ENCODE results near the gene TMEM182. TPM values are rescaled to one million over a fixed set of nuclear protein-coding genes. Genes with fewer than 3 reads are reported as not detected.
A peak's percentile ranks its signal among the peaks of the same experiment; 100 is the strongest.

The TMEM182 gene, protein sequence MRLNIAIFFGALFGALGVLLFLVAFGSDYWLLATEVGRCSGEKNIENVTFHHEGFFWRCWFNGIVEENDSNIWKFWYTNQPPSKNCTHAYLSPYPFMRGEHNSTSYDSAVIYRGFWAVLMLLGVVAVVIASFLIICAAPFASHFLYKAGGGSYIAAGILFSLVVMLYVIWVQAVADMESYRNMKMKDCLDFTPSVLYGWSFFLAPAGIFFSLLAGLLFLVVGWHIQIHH
- total RNA-seq, result 1 to 10 TPM; 1.8 to 2.9 TPM
- total RNA-seq, result 1.3 to 2.1 reads per million in 2 donors

DNA sequence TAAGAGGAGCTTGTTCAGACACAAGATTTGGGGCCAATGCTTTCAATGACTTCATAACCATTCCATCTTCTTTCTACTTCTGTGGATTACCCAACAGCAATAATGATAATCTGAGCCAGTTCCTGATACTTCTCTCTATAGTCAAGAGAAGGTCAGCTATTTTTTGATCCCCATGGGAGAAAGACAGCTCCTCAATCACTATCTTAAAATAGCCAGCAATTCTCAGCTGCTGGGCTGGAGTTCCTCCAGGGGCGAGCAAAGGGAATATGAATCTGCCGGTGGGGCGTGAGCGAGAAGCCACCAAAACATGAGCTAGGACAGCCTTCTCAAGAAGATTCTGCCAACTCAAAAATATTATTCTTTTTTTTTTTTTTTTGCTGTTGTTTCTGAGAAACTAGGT lies at the start of gene TMEM182:
TMEM182 (plus strand) TSS at position 269 of the 400 bp plus-strand sequence. CDS start 187 bp downstream, outside the sequence.
- ATAC-seq (no peak), DNase-seq (no peak)
- no peaks in the 10 kb centered on the region for H3K36me3 Mint-ChIP-seq (ENCODE audit: low read depth)
- no peak within 1 kb of the TSS for H3K27ac Mint-ChIP-seq
- H3K27me3 Mint-ChIP-seq, result no peaks in the 10 kb centered on the region
- no peaks in the 10 kb centered on the region for H3K9me3 ChIP-seq (ENCODE audit: control insufficient read depth, low read length, poor library complexity, severe bottlenecking)
- no peak within 1 kb of the TSS for H3K4me3 Mint-ChIP-seq
- H3K4me1 Mint-ChIP-seq, result peaks cover 3% of the 10 kb centered on the region

DNA sequence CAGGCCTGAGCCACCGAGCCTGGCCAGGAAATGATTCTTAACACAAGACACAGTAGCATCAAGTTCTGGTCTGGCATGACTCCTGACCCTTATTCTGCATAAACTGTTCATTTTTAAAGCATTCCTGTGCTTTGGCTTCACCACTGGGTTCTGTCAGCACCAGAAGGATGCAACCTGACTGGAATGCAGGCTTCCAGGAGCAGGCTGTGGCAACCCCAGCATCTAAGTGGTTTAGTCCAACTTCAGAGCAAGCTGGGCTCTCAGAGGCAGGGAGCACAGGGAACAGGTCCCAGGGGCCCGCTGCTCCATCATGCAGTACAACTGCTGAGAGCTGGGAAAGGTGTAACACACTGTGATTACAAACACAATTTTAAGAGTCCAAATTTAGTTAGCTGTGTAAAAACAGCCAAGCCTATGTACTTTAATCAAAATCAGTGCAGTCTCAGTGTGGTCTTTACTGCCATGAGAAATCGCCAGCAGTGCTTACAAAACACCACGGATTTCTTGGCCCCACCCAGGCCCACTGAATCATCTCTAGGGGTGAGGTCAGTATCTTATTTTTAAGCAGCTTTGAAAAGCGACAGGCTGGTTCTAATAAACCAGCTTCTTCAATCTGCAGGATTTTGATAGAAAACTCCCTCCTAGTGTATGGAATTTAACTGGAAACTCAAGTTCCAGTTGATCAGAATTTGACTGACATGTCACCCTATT lies 44.4 kb upstream of the TMEM182 start:
- Mint-ChIP-seq H3K27me3 (no peaks in the 10 kb centered on the region), H3K36me3 (ENCODE audit: low read depth) (peaks cover 25% of the 10 kb centered on the region), H3K27ac (no peak overlapping the region), H3K4me3 (no peak overlapping the region), H3K4me1 (peaks cover 5% of the 10 kb centered on the region)
- ATAC-seq (no peak), DNase-seq (no peak)
- no peaks in the 10 kb centered on the region for H3K9me3 ChIP-seq (ENCODE audit: control insufficient read depth, low read length, poor library complexity, severe bottlenecking)

DNA sequence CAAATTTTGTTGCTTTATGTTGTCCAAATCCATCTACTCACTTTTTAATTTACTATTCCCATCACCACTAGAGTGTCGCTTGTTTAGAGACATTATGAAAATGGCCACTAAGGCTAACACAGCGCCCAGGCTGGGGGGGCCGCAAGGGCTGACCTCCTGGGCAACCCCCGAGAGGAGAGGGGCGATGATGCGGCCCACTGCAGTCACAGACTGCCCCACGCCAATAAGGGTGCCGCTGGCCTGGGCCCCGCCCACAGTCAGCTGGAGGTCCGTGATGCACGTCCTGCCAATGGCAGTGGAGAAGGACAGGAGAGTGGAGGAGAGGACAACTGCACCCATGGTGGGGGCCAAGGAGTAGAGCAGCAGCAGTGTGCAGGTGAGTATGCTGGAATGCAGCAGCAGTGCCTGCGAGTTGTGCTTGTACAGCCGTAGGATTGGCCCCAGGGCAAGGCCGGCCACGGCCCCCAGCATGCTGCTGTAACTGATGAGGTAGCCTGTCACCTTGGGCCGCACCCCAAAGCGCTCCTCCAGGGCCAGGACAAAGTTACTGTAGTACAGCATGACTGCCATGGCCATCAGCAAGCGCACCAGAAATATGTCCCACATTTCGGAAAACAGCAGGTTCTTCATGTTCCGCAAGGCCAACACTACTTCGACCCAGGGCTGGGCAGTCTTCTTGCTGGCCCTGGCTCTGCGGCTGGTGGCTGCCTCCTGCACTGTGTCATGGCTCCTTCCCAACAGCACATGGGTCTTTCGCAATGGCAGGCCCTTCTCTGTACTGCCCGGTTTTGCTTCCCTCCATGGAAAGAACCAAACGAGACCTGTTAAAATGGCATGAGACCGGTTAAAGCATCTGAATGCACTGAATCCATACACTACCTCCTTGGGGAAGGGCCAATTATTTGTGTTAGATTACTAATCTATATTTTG lies 43.2 kb upstream of the TMEM182 start:
- Mint-ChIP-seq H3K4me3 (no peak overlapping the region), H3K4me1 (peaks cover 5% of the 10 kb centered on the region), H3K27ac (no peak overlapping the region), H3K27me3 (no peaks in the 10 kb centered on the region), H3K36me3 (ENCODE audit: low read depth) (peaks cover 25% of the 10 kb centered on the region)
- no peaks in the 10 kb centered on the region for H3K9me3 ChIP-seq (ENCODE audit: control insufficient read depth, low read length, poor library complexity, severe bottlenecking)
- DNase-seq, result no peak
- ATAC-seq, result no peak

DNA sequence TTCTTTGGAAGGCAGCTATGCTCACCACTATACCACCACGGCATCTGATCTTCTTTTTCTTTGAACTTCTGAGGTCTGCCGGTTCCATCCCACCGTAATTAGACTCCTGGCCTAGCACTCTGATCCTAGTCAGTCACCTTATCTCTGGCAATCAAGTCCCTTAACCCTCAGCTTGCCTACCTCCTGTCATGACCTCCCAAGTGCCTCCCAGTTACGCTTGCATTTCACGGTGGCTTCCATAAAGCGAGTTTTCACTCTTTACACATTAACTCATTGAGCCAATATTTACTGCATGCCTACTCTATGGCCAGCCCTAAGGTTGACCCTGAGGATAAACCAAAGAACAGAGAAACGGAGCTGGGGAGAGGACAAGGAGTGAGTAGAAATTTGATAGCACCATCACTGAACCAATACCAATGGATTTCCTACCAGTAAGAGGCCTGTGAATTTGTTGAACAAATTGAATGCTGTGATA lies 37.8 kb upstream of the TMEM182 start:
- DNase-seq (no peak), ATAC-seq (no peak)
- H3K4me3 Mint-ChIP-seq, result no peak overlapping the region
- H3K4me1 Mint-ChIP-seq, result peaks cover 2% of the 10 kb centered on the region
- no peak overlapping the region for H3K27ac Mint-ChIP-seq
- no peaks in the 10 kb centered on the region for H3K9me3 ChIP-seq (ENCODE audit: control insufficient read depth, low read length, poor library complexity, severe bottlenecking)
- peaks cover 24% of the 10 kb centered on the region for H3K36me3 Mint-ChIP-seq (ENCODE audit: low read depth)
- H3K27me3 Mint-ChIP-seq, result no peaks in the 10 kb centered on the region

DNA sequence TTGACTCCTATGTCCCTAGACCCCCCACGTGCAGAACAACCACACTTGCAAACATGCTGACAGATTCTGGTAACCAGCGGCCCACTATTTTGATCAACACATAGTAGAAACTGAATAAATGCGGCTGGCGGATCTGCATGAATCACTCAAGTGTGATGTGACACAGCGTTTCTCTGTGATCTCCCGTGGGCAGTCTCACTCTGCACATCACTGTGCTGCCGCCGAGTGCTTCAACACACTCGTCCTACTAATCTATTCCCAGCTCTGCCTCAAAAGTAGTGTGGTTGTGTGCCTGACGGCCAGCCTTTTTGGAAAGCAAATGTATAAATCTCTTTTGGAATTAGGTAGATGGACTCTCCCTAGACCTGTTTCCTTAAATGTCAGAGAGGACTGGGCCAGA lies 37.3 kb upstream of the TMEM182 start:
- DNase-seq (no peak), ATAC-seq (no peak)
- H3K4me1 Mint-ChIP-seq, result peaks cover 2% of the 10 kb centered on the region
- H3K27ac Mint-ChIP-seq, result no peak overlapping the region
- H3K4me3 Mint-ChIP-seq, result no peak overlapping the region
- no peaks in the 10 kb centered on the region for H3K9me3 ChIP-seq (ENCODE audit: control insufficient read depth, low read length, poor library complexity, severe bottlenecking)
- H3K36me3 Mint-ChIP-seq (ENCODE audit: low read depth), result peaks cover 21% of the 10 kb centered on the region
- H3K27me3 Mint-ChIP-seq, result no peaks in the 10 kb centered on the region

DNA sequence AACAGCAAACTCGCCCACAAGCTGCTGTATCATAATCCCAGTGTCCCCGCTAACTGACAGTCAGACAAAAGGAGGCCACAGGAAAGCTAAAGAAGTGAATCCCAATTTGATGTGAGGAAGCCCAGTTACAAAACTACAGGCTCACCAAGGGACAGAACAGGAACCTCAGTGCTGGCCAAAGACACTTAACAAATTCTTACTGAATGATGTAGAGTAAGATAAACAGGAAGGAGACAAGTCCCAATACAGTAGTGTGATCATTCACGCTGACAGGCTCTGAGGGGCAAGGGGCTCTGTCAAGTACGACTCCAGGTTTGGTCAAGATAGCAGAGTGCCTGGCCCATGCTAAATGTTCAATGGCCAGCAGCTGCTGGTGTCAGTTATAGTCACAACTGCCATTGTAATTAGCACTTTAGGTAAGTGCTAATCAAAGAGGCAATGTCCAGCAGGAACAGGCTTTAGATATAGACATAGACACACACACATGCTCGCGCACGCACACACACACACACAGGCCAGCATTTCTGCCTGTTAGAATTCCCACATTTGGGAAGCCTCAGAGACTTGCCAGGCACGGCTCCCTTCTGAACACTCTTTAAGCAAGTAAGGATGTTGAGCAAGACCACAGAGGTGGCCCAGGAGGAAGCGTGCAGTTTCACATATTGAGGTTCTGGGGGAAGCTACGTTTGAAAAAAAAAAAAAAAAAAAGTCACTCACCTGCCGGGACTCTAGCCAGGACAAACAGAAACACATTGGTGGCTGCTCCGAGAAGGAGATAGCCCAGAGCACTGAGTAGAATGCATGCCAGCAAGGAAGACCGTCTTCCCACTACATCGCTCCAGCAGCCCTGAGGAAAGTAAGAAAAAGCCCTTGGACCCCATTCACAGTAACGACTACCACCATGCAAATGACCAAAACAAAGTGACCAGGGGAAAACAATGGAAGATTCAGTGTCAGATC lies 35.4 kb upstream of the TMEM182 start:
- Mint-ChIP-seq H3K4me3 (no peak overlapping the region), H3K4me1 (peaks cover 2% of the 10 kb centered on the region), H3K27ac (peak overlapping the region; percentile 61), H3K36me3 (ENCODE audit: low read depth) (peaks cover 15% of the 10 kb centered on the region), H3K27me3 (no peaks in the 10 kb centered on the region)
- no peak for ATAC-seq
- H3K9me3 ChIP-seq (ENCODE audit: control insufficient read depth, low read length, poor library complexity, severe bottlenecking), result no peaks in the 10 kb centered on the region
- no peak for DNase-seq

DNA sequence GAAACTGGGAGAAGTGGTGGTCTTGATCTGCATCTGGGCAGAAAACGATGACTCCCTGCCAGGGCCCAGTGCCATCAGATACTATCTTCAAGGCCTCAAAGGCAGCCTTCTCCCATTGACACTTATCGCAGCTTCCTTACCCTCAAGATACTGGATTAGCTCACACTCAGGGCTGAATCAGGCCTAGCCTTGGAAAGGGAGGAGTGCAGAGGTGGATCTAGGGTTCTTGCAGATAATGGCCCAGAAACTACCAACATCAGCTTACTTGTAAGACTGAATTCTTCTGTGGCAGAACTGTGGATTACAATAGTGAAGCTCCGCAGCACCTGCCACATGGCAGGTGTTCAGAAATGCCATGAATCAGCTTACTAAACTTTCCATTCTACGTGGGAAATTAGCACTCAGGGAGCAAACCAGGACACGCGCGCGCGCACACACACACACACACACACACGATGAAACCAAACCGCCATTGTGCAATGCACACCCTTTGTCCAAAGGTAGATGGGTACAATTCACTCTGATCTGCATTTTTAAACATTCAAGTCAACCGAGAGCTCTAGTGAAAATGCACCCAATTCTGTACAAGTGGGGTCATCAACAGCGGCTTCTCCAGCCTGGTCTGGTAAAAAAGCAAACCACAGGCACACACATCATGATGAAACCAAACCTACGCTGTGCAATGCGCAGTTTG lies 26.3 kb upstream of the TMEM182 start:
- no peaks in the 10 kb centered on the region for H3K9me3 ChIP-seq (ENCODE audit: control insufficient read depth, low read length, poor library complexity, severe bottlenecking)
- no peaks in the 10 kb centered on the region for H3K27me3 Mint-ChIP-seq
- DNase-seq (no peak), ATAC-seq (no peak)
- peaks cover 26% of the 10 kb centered on the region for H3K4me1 Mint-ChIP-seq
- H3K4me3 Mint-ChIP-seq, result peak overlapping the region; percentile 93
- H3K27ac Mint-ChIP-seq, result peak overlapping the region; percentile 83
- H3K36me3 Mint-ChIP-seq (ENCODE audit: low read depth), result peaks cover 2% of the 10 kb centered on the region

DNA sequence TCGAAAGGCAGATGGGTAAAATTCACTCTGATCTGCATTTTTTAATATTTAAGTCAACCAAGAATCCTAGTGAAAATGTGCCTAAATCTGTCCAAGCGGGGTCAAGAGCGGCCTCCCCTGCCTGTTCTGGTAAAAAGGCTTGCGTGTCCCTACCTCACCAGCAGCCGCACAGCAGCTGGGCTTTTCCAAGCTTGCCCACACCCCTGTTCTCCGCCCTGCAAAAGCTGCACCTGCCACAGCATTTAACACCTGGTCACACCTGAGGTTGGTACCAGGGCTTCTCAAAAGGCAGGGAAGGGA lies 25.8 kb upstream of the TMEM182 start:
- Mint-ChIP-seq H3K27me3 (no peaks in the 10 kb centered on the region), H3K36me3 (ENCODE audit: low read depth) (no peaks in the 10 kb centered on the region), H3K4me3 (peak overlapping the region; percentile 93), H3K27ac (peak overlapping the region; percentile 83), H3K4me1 (peaks cover 26% of the 10 kb centered on the region)
- DNase-seq (no peak), ATAC-seq (peak; percentile 36)
- no peaks in the 10 kb centered on the region for H3K9me3 ChIP-seq (ENCODE audit: control insufficient read depth, low read length, poor library complexity, severe bottlenecking)

DNA sequence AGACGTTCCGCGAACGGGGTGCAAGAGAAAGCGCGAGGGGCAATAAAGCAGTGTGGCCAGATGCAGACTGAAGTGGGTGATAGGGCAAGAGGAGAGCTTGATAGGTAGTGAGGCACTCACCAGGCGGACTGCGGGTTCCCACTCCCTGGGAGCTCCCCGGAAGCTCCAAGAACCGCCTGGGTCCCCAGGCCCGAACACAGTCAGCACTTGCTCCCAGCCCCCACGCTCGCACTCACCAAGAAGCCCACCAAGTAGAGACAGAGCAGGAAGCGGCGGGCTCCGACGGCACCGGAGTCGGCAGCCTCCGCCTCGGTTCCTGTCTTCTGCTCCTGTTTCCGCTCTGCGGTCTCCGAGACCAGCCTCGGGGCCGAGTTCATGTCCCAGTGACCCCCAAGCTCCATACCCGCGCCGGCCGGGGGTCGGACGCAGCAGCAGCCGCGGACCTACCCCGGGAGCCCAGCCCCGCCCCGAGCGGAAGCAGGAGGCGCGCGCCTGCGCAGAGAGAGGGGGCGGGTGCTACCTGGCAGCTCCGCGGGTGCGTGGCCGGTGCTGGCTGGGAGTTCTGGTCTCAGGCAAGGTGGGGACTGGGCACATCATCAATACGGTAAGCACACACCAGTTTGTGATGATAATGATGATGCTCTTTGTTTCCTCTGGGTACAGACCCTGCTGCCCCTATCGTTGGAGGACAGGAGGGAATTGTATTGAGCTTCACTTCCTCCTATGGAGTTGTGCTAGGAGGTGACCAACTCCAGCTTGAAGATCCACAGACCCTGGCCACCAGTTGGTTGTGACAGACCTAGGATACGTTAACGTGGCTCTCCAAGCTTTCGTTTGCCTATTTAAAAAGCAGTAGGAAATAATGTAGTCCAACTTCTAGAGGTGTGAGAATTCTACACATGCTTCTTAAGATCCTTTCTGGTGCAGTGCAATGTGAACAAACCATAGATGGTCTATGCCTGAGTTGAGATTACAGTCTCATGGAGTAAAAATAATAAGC lies 25.1 kb upstream of the TMEM182 start:
- H3K27ac Mint-ChIP-seq, result peak overlapping the region; percentile 83
- DNase-seq, result peak; percentile 78 to 83 (median 79)
- peak overlapping the region; percentile 93 for H3K4me3 Mint-ChIP-seq
- H3K9me3 ChIP-seq (ENCODE audit: control insufficient read depth, low read length, poor library complexity, severe bottlenecking), result no peaks in the 10 kb centered on the region
- peaks cover 26% of the 10 kb centered on the region for H3K4me1 Mint-ChIP-seq
- H3K27me3 Mint-ChIP-seq, result no peaks in the 10 kb centered on the region
- no peaks in the 10 kb centered on the region for H3K36me3 Mint-ChIP-seq (ENCODE audit: low read depth)
- peak; percentile 94 for ATAC-seq

DNA sequence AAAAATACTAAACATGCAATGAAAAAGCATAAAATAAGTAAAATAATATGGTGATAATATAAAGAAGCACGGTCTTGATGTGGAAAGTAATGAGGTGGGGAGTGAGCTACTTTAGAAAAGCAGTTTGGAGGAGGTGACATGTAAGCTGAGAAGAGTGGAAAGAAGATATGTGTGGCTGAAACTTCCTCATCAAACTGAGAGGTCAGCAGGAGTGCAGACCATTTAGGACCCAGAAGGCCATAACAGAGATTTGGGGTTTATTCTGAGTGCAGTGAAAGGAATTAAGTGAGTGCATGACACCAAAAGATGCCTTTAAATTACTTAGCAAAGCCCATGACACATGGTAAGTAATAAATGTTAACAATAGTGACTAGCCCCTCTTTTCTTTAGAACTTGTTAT lies 24.4 kb upstream of the TMEM182 start:
- Mint-ChIP-seq H3K4me1 (peaks cover 26% of the 10 kb centered on the region), H3K36me3 (ENCODE audit: low read depth) (no peaks in the 10 kb centered on the region), H3K27me3 (no peaks in the 10 kb centered on the region), H3K4me3 (peak overlapping the region; percentile 93), H3K27ac (peak overlapping the region; percentile 83)
- no peak for ATAC-seq
- H3K9me3 ChIP-seq (ENCODE audit: control insufficient read depth, low read length, poor library complexity, severe bottlenecking), result no peaks in the 10 kb centered on the region
- DNase-seq, result no peak

DNA sequence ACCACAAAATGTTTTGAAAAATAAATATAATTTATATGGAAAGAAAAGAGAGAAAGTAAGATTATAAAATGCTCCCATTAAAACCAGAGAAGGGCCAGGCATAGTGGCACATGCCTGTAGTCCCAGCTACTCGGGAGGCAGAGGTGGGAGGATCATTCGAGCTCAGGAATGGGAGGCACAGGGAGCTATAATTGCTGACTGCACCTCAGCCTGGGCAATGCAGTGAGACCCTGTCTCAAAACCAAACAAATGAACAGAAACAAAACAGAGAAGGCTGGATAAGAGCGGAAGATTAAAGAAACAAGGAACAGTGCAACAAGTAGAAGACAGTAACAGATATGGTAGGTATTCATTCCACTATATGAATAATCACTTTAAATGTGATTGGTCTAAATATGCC lies 18.6 kb upstream of the TMEM182 start:
- peaks cover 2% of the 10 kb centered on the region for H3K4me1 Mint-ChIP-seq
- DNase-seq, result no peak
- peaks cover 3% of the 10 kb centered on the region for H3K36me3 Mint-ChIP-seq (ENCODE audit: low read depth)
- ATAC-seq, result no peak
- H3K4me3 Mint-ChIP-seq, result no peak overlapping the region
- no peaks in the 10 kb centered on the region for H3K27me3 Mint-ChIP-seq
- no peak overlapping the region for H3K27ac Mint-ChIP-seq
- no peaks in the 10 kb centered on the region for H3K9me3 ChIP-seq (ENCODE audit: control insufficient read depth, low read length, poor library complexity, severe bottlenecking)
